Activated naive CD8-positive, alpha-beta T cell treated with anti-CD3 and anti-CD28 coated beads, Interleukin-2, amount 50 U/mL, for 16 hours (primary cell): ENCODE data around the gene BAZ2B.
"Not testable (repeated sequence)": the region's sequence is repeated elsewhere in the genome, so short reads cannot be mapped to it uniquely, and the experiment has no call there.

Source experiments
- DNase-seq: peaks from one replicate; pipeline ENCODE4 v3.0.0-alpha.2; 2020; ENCODE audit warnings: low read depth, low spot score

BAZ2B gene

DNA sequence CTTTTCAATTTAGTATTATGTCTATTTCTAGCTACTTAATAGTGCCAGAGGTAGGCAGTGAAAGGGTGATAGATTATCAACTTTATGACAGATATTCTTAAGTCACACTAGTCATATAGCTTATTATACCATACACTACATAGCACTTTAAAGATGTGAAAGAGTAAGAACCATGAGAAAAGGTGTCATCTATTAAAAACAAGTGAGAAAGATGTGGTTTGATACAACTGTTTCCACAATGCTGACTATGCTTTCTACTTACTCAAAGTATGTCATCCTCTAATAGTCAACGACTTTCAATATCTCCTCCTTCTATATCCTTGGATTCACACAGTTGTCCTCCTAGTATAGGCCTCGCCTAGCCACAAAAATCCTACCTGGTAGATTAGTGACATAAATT lies 196.9 kb downstream of the BAZ2B start:
- DNase-seq: no peak

DNA sequence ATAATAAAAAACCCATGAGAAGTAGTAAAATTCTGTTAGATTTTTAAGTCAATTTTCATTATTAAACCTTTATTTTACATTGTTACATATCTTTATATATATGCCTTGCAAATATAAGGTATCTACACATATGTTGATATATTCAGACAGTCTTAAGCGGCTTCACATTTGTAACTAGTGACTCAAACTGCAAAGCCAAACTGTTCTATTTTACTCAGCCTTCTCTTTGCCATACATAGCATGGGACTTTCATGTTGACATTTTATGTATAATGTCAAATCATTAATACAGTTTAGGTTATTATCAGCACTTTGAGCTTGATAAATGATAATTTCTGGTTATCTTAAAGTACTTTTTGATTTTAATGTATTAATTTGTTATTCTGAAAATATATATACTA lies 204.9 kb downstream of the BAZ2B start:
- no peak for DNase-seq

DNA sequence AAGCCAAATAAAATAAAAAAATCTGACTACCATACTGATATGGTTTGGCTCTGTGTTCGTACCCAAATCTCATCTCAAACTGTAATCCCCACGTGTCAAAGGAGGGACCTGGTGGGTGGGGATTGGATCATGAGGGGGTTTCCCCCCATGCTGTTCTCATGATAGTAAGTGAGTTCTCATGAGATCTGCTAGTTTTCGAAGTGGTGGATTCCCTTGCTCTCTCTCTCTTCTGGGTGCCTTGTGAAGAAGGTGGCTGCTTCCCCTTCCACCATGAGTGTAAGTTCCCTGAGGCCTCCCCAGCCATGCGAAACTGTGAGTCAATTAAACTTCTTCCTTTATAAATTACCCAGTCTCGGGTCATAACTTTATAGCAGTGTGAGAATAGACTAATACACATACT lies 206.1 kb downstream of the BAZ2B start:
- DNase-seq: no peak

DNA sequence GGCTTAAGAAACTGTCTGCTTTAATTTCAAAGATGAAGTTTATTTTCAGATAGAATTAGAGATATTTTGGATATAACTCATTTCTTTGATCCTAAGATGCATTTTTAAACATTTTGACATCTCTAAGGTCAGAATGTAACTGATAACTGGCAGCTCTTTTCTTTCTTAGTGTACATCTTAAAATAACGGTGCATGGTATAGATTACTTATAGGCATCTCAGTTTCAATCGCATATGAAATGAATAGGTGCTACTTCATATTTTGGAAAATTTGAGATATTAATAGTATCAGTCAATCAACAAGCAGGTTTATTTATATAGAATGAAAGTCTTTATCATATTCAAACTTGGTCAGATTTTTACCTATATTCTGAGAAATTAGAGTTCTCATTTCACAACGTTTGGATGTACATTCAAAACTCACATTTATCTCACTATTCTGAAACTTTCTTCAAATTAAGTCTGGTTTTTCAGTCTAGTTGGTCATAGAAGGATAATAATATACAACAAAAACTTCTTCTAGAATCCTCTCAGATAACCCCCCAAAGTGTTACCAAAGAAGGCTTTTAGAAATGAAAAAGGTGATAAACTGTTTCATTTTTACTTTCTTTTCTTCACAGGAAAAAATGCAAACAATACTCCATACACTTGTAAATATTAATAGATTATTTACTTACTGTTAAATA lies 207.1 kb downstream of the BAZ2B start:
- no peak for DNase-seq

DNA sequence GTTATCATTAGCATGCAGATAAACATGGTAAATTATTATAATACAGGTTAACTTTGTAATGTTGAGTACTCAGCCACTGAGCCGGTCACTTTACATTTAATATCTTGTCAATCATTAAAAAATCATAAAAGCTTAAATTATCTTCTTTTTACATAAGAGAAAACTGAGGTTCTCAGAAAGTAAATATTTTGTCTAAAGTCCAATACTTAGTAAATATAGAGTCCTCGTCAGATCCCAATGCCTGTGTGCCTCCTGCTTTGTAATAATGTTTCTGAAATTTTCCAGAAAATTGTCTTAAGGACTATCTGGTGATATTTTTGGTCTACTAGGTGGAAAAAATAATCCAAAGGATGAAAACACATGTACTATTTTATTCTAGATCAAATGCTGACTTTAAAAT lies 213.6 kb downstream of the BAZ2B start:
- no peak for DNase-seq

DNA sequence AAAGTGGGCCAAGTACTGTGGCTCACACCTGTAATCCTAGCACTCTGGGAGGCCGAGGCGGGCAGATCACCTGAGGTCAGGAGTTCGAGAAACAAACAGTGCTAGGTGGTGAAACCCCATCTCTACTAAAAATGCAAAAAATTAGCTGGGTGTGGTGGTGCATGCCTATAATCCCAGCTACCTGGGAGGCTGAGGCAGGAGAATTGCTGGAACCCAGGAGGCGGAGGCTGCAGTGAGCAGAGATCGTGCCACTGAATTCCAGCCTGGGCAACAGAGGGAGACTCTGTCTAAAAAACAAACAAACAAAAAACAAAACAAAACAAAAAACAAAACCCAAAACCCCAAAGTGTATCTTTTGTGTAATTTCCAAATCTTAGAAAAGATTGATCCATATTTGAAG lies 214.2 kb downstream of the BAZ2B start:
- DNase-seq: not testable (repeated sequence)

DNA sequence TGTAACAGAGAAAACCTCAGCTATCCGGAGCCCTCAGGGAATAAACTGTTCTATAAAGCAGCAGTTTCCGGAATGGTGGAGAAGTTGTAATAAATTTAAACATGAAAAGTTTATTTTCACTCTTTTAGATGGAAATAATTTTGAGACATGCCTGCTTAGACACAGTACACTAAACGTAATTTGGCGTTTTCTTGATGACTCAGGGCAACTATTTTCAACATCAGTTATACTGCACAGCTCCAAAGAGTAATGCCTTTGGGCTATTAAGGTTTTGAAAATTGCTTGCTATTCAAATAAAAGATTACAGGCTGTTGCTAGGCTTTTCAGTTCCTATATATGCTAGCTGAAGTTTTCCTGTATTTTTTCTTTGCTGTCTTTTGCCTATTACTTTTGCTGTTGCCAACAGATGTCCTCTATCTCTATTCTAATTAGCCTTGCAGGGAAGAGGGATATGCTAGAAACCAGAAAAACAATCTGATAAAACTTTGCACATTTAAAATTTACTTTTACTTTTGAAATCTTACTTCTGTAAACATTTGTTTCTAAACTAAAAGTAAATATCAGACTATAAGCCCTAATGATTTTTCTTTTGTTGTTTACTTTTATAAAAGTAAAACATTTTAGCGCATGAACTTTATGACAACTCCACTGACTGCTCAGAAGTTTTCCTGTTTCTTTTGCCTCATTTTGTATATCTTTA lies 216.5 kb downstream of the BAZ2B start:
- no peak for DNase-seq

DNA sequence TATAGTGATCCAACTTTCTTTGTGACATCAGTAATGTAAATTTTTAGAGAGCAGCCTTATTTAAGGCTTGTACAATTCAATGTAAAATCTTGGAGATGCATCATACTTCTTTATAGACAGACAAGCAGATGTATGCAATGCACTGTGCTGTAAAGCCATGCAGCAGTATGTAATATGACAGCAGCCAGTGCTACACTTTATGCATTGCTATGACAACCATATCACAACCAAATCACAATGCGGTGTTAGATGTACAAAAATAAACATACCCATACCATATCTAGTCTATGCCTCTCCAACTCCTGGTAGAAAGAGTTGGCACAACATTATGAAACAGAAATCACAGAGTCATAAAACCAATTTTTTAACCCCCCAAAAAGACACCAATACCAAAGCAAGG lies 219.5 kb downstream of the BAZ2B start:
- no peak for DNase-seq

DNA sequence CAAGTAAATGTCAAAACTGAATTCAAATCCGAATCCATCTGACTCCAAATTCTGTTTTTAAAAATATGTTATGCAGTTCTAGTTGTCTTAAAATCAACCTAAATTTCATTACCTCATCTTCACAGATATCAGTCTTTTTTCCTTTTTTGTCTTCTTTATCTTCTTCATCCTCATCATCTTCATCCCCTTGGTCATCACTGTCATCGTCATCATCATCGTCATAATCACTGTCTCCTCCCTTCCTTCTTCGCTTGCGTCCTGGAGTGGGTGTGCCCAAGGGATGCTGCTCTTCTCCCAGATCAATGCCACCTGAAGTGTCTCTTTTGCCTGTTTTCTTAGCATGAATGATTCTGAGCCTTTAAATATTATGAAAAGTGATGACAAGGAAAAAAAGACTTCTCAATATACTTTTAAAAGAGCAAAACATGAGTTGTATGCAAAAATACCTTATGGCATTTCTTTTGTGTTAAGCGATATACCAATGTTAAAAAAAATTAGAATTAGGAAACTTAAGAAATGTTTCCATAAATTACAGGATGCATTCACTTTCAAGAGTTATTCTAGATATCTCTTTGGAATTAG lies 233.8 kb downstream of the BAZ2B start:
- no peak for DNase-seq

DNA sequence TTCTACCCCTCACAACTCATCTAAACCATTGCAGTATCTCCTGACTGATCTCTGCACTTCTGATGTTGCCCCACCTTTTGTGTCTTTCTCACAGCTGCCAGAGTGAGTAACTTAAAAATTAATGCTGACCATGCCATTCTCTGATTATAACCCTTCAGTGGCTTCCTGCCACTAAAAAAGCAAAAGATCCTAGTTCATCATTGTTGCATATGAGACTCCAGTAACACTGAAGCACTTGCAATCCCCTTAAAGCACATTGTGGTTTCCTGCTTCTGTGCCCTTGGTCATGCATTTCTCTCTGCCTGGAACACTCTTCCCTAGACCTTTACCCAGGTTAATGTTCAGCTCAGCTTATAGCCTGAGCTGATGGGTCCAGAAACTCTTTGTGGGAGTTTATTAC lies 234.8 kb downstream of the BAZ2B start:
- no peak for DNase-seq

DNA sequence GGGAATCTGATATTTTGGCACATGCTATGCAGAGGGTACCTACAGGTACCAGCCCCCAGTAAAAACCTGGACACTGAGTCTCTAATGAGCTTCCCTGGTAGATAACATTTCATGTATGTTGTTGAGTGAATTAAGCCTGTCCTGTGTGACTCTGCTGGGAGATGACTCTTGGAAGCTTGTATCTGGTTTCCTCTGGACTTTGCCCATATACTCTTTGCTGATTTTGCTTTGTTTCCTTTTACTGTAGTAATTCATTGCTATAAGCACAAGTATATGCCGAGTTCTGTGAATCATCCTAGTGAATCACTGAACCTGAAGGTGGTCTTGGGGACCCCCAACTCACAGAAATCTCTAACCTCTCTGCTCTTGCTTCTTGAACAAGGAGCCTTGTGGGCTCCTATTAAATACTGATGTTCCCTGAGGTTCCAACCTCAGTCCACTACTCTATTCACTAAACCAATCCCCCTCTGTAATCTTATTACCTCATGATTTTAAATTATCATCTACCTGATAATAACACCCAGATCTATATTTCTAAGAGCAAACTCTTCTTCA lies 235.6 kb downstream of the BAZ2B start:
- no peak for DNase-seq

DNA sequence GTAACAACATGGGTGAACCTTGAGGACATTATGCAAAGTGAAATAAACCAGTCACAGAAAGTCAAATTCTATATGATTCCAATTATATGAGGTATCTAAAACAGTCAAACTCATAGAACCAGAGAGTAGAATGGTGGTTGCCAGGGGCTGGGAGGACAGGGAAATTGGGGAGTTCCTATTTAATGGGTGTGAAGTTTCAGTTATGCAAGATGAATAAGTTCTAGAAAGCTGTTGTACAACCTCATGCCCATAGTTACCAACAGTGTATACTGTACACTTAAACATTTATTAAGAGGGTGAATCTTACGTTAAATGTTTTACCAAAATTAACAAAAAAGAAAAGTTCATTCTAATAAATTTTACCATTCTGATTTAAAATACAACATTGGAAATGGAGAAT lies 237.2 kb downstream of the BAZ2B start:
- DNase-seq: no peak

DNA sequence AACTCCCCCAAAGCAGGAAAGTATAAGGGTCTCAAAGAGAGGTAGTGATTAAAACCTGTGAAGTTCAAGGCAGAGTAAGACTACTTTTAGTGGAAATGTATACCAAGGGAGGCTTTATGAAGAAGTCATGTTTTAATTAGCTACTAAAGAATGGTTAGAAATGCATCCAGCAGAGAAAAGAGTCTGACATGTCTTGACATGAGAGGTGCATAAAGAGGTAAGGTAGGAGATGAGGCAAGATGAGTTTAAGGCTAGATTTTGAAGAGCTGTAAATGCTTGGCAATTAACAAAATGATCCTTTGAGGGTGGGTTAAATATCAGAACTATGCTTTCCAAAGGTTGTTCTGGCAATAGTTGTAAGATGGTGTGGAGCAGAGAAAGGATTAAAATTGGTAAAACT lies 241.1 kb downstream of the BAZ2B start:
- DNase-seq: no peak

DNA sequence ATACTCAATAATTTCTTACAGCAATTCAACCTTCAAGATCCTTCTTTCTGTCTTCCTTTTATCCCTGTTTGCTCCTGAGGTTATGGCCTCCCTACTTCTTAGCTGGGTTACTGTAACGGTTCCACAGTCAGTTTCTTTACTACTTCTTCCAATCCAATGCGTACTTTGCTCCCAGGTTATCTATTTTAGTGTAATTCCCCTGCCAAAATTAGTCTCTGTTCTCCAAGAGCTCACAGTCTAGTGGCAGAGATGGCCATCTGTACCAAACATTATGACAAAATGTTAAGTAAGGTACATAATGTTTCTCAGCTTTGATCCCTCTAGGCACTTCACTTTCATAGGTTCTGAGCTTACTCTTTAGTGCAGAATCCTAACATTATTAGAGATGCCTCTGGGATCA lies 244.8 kb downstream of the BAZ2B start:
- DNase-seq: no peak

DNA sequence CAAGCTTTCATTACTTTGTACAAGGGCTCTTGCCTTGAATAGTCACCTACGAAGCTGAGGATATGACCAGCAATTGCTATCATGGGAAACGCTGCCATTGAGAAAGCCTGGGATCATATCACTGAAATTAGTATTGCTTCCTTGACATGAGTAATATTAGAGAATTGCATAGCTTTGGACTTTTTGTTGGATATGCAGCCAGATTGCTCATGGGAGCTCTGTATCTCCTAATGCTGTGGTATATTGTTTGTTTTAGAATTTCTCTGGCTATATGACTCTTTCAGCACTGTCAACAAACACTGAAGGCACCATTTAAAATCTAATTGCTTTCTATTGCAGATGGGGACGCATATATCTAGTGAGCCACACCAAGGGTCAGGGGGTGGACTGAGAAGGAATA lies 249.8 kb downstream of the BAZ2B start:
- DNase-seq: no peak

DNA sequence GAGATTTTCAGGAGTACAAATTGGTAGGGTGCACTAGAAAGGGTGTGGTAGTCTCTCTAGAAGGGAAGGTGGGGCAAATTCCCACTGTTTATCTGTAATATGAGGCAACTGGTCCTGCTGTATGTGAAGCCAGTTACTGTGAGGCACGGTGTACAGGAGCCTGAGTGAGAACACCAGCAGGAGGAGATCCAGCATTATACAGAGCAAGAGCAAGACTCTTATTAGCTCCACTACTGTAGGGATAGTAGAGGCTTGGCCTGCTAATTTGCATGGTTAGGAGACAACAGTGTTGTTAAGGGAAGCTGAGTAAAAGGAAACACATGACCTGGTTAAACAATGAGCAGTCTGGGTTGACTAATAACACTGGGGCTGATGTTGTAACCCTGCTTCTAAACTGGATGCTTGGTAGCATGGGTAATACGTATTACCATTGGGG lies 253.5 kb downstream of the BAZ2B start:
- DNase-seq: no peak

DNA sequence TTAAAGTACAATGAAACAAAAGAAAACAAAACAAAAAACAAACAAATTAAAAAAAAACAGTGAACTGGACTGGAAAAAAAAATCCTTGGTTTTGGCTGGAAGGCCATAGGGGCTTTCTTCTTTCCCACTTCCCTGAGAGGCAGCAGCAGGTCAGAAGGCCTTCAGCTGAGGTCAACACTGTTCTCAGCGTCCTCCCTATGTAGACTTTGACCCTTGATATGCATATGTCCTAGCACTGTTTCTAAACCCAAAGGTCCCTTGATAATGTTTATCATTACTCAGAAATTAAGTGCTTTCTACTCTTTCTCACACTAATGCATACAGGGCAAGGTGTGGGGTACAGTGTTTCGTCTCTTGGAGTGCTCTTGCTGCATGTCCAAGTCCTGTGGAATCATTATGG lies 254.3 kb downstream of the BAZ2B start:
- DNase-seq: no peak

DNA sequence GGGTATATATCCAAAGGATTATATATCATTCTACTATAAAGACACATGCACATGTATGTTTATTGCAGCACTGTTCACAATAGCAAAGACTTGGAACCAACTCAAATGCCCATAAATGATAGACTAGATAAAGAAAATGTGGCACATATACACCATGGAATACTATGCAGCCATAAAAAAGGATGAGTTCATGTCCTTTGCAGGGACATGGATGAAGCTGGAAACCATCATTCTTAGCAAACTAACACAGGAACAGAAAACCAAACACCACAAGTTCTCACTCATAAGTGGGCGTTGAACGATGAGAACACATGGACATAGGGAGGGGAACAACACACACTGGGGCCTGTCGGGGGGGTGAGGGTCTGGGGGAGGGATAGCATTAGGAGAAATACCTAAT lies 254.7 kb downstream of the BAZ2B start:
- DNase-seq: not testable (repeated sequence)

DNA sequence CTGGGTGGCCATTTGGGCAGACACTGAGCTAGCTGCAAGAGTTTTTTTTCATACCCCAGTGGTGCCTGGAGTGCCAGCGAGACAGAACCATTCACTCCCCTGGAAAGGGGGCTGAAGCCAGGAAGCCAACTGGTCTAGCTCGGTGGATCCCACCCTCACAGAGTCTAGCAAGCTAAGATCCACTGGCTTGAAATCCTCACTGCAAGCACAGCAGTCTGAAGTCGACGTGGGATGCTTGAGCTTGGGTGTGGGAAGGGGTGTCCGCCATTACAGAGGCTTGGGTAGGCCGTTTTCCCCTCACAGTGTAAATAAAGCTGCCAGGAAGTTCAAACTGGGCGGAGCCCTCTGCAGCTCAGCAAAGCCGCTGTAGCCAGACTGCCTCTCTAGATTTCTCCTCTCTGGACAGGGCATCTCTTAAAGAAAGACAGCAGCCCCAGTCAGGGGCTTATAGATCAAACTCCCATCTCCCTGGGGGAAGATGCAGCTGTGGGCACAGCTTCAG lies 260.2 kb downstream of the BAZ2B start:
- no peak for DNase-seq

DNA sequence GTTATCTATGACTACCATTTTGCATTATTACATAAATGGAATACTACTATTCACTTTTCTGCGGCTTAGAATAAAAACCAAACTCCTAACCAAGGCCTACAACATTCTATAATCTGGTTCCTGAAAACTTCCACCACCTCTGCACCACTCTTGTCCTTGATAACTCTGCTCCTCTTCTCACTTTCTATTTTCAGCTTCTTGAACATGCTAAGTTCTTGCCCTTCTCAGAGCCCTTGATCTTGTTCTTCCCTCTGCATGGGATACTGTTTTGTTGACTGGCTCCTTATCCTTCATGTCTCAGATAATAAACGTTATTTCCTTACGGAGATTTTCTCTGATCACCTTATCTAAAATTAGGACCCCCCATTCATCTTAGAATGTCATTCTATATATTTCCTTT lies 264.4 kb downstream of the BAZ2B start:
- DNase-seq: no peak

DNA sequence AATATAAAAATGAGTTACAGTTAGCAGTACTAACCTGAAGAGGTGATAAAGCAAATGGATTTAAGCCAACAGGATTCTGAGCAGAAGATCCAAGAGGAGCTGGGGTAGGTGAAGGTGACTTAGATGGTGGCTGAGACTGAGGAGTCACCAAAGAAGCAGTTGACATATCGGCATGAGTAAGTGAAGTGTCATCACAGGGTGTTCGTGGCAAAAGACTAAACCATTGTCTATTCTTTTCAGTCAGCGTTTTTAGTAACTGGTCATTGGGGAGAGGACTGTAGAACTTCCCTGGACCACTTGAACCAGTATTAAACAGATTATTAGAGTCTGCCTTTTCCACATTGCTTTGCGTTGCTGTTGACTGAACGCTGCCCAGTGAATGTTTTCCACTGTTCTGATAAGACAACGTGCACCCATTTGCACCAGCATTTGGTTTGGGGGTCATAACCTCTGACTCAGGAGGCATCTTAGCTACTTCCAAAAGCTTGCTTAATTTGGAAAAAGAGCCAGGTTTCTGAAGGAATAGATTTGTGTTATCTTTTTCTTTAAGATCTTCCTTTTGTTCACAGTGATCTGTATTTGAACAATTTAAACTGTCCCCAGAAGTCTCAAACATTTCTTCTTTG lies 266.6 kb downstream of the BAZ2B start:
- DNase-seq: no peak

DNA sequence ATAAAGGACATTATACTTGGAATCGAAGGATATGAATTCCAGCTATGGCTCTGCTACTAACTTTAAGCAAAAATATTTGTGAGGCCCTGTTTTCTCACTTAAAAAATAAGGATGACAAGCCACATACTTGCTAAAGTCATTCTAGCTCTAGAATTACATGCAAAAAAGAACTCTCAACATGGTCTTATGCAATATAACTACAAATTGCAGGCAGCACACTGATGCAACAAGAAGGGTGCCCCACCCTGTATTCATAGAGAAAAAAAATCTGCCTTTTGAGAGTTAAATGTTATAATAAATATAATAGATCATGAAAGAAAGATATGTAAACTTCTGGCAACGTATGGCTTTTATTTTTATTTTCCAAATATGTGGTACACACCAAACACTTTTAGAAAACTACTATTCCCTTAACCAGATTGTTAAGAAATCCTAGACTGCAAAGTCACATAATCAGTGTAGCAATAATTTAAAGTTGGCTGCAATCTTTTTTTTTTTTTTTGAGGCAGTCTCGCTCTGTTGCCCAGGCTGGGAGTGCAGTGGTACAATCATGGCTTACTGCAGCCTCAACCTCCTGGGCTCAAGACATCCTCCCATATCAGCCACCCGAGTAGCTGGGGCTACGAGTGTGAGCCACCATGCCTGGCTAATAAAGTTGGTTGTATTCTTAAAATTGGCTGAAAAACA lies 289.6 kb downstream of the BAZ2B start:
- no peak for DNase-seq
